Lung (tissue), 12 donors: Measurements from ENCODE around the gene HCCS. TPM values are rescaled to one million over a fixed set of nuclear protein-coding genes. Genes with fewer than 3 reads are reported as not detected.

ENCODE experiments used
- ATAC-seq: fragments of 200-7000 bp; cut with Tn5 transposase; one replicate; pipeline ENCODE4 v1.9.1; 2020; ENCODE audit warnings: moderate number of reproducible peaks; ENCODE audit not compliant: insufficient read depth, low FRiP score
- DNase-seq, 3 donors: peaks; one replicate each; pipeline ENCODE4 v3.0.0-alpha.2; 2013 to 2017
- H3K27ac ChIP-seq, 2 donors: one replicate each; pipeline ENCODE4 v1.5.1; 2013; ENCODE audit warnings: mild to moderate bottlenecking in 2 of 2, moderate library complexity in 2 of 2, control low read depth in 1 of 2, inconsistent platforms in 1 of 2, low read depth in 1 of 2, low read length in 1 of 2
- H3K27me3 ChIP-seq, 3 donors: one replicate each; pipeline ENCODE4 v1.5.1; 2013; ENCODE audit warnings: low read length in 2 of 3; ENCODE audit not compliant: control insufficient read depth in 3 of 3, insufficient read depth in 3 of 3
- H3K36me3 ChIP-seq, 4 donors: one replicate each; pipeline ENCODE4 v1.5.1; 2013; ENCODE audit warnings: low read length in 4 of 4, mild to moderate bottlenecking in 1 of 4, moderate library complexity in 1 of 4; ENCODE audit not compliant: control insufficient read depth in 4 of 4, insufficient read depth in 4 of 4
- H3K4me1 ChIP-seq, 5 donors: one replicate each; pipeline ENCODE4 v1.5.1; 2013; ENCODE audit warnings: low read length in 5 of 5, mild to moderate bottlenecking in 2 of 5, moderate library complexity in 1 of 5; ENCODE audit not compliant: control insufficient read depth in 5 of 5, insufficient read depth in 5 of 5
- H3K4me3 ChIP-seq: one replicate; pipeline ENCODE4 v1.5.1; 2013; ENCODE audit warnings: mild to moderate bottlenecking, control low read depth, moderate library complexity
- H3K9ac ChIP-seq, 2 donors: one replicate each; pipeline ENCODE4 v1.5.1; 2013; ENCODE audit warnings: low read length in 2 of 2, control low read depth in 1 of 2; ENCODE audit not compliant: insufficient read depth in 1 of 2
- H3K9me3 ChIP-seq, 4 donors: one replicate each; pipeline ENCODE4 v1.5.1; 2013; ENCODE audit warnings: low read length in 3 of 4, mild to moderate bottlenecking in 1 of 4, moderate library complexity in 1 of 4; ENCODE audit not compliant: control insufficient read depth in 4 of 4, insufficient read depth in 3 of 4
- WGBS, 2 donors: extraction: QIAGEN DNeasy Blood & Tissue Kit; methylation state at CpG; one replicate each; pipeline ENCODE4 v1.1.7; 2013; 5-methylcytosine and 5-hydroxymethylcytosine counted together
- polyA plus RNA-seq, 2 donors: library from polyadenylated mRNA; stranded (reverse); fragments of 200-250 nt; gene quantifications; one replicate each; pipeline ENCODE4 v1.2.1, GENCODE V29; 2013
- total RNA-seq, 2 donors: library from RNA; depleted of rRNA in 1 of 2; stranded (reverse); fragments of >200 nt in 1 of 2; gene quantifications; one replicate each; pipeline ENCODE4 v1.2.1, GENCODE V29; 2014 to 2021
- TF ChIP-seq, protein P1 (sequence below): IDR thresholded peaks from 2 replicates; pipeline ENCODE4 v1.5.1; 2012; ENCODE audit warnings: mild to moderate bottlenecking; ENCODE audit errors: control extremely low read depth, extremely low read depth
- donor health status: control.
- donor health status: control.
- donor health status: Bipolar disorder and iron deficiency.
- donor health status: healthy.
- donor health status: DM: yes; HTN: yes; CAD: no.

Gene HCCS
- total and polyA plus RNA-seq, 4 donors = 9.0 to 21.5 (median 15.2) TPM

DNA sequence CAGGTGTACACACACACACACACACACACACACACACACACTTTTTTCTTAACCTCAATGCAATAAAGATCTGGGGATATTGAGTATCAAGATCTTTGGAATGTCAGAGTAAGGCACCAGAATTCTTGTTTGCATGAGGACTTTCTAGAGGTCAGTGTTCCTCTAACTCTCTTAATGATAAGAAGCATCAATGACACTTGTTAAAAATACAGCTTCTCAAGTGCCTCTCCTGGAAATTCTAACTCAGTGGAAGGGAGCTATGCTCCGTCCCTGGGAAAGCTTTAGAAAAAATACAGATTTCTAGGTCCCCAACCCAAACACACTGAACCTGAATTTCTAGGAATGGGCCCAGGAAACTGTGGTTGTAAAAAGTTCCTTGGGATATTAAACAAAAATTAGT, 25.8 kb upstream of the HCCS start:
- Histone ChIP-seq H3K27me3 (peaks cover 0 to 3% (median 1%) of the 10 kb centered on the region in 3 donors), H3K4me3 (no peak overlapping the region), H3K4me1 (no peaks in the 10 kb centered on the region), H3K9ac (no peak overlapping the region), H3K27ac (no peak overlapping the region), H3K9me3 (peaks cover 0 to 3% (median under 1%) of the 10 kb centered on the region in 4 donors), H3K36me3 (no peaks in the 10 kb centered on the region)
- ATAC-seq = no peak
- WGBS, 2 donors = 44 to 80% methylated on average over 1 of the region's 1 CpG
- no peak for DNase-seq
- TF ChIP-seq, protein P1, sequence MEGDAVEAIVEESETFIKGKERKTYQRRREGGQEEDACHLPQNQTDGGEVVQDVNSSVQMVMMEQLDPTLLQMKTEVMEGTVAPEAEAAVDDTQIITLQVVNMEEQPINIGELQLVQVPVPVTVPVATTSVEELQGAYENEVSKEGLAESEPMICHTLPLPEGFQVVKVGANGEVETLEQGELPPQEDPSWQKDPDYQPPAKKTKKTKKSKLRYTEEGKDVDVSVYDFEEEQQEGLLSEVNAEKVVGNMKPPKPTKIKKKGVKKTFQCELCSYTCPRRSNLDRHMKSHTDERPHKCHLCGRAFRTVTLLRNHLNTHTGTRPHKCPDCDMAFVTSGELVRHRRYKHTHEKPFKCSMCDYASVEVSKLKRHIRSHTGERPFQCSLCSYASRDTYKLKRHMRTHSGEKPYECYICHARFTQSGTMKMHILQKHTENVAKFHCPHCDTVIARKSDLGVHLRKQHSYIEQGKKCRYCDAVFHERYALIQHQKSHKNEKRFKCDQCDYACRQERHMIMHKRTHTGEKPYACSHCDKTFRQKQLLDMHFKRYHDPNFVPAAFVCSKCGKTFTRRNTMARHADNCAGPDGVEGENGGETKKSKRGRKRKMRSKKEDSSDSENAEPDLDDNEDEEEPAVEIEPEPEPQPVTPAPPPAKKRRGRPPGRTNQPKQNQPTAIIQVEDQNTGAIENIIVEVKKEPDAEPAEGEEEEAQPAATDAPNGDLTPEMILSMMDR = no peak

DNA sequence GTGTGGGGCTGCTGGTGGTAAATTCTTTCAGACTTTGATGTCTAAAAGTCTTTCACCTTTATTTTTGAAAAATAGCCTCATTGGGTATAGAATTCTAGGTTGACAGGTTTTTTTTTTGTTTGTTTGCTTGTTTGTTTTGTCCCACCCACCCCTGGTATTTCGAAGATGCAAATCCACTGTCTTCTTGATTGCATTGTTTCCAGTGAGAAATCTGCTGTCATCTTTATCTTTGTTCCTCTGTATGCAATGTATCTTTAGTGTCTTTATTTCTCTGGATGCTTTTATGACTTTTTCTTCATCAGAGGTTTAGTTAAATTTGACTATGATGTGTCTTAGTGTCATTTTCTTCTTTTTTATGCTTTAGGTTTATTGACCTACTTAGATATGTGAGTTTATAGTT, 21.3 kb upstream of the HCCS start:
- peaks cover 0 to 8% (median 3%) of the 10 kb centered on the region in 4 donors for H3K9me3 ChIP-seq
- no peaks in the 10 kb centered on the region for H3K36me3 ChIP-seq
- WGBS, 2 donors = 84 to 100% methylated on average over 1 of the region's 1 CpG
- no peaks in the 10 kb centered on the region for H3K4me1 ChIP-seq
- H3K27ac ChIP-seq = no peak overlapping the region
- DNase-seq (no peak), ATAC-seq (no peak)
- TF ChIP-seq, protein P1 = no peak
- no peak overlapping the region for H3K4me3 ChIP-seq
- H3K27me3 ChIP-seq = peaks cover 0 to 3% (median 2%) of the 10 kb centered on the region in 3 donors
- H3K9ac ChIP-seq = no peak overlapping the region

DNA sequence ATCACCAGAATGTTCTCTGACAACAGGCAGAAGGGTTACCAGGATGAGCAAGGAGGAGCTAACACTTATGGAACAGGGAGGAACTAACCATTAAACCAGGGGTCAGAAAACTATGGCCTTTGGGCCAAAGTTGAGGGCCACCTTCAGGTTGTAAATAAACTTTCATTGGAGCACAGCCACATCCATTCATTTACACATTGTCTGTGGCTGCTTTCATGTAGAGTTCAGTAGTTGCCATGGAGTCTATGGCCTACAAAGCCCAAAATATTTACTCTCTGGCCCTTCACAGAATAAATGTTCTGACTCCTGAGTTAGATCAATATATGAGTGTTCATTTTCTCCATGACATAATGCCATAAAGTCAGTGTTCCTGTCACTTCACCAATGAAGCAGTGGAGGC, 13.2 kb upstream of the HCCS start:
- H3K27me3 ChIP-seq = peaks cover 0 to 11% (median 10%) of the 10 kb centered on the region in 3 donors
- no peaks in the 10 kb centered on the region for H3K36me3 ChIP-seq
- no peak for DNase-seq
- no peak overlapping the region for H3K9ac ChIP-seq
- H3K4me3 ChIP-seq = no peak overlapping the region
- no peak for ATAC-seq
- no peaks in the 10 kb centered on the region for H3K9me3 ChIP-seq
- TF ChIP-seq, protein P1 = no peak
- H3K4me1 ChIP-seq = peaks cover 0 to 4% (median 0%) of the 10 kb centered on the region in 5 donors
- no peak overlapping the region for H3K27ac ChIP-seq

DNA sequence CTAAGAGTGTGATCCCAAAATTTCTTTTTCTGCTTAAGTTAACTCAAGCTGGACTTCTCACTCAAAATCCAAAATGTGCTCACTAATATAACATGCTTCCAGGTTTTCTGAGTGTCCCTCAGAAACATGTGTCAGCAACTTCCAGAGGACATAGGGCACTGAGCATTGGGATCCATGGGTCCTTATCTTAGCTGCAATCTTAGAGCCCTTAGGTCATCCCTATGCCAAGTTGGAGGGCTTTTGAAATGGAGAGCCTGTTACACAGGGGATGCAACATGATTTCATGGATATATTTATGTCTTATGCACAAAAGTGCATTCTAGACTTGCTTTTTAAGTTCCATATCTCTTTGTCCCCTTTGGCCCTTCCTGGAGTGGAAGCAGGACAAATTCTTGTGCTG, 11.7 kb upstream of the HCCS start:
- Histone ChIP-seq H3K4me3 (no peak overlapping the region), H3K4me1 (peaks cover 0 to 4% (median 0%) of the 10 kb centered on the region in 5 donors), H3K9ac (no peak overlapping the region), H3K27me3 (peaks cover 0 to 10% (median 8%) of the 10 kb centered on the region in 3 donors), H3K27ac (no peak overlapping the region), H3K9me3 (no peaks in the 10 kb centered on the region), H3K36me3 (no peaks in the 10 kb centered on the region)
- TF ChIP-seq, protein P1 = no peak
- DNase-seq (no peak), ATAC-seq (no peak)
